GM06990 (cell line): Measurements from ENCODE around the gene RNF187.

Experiments used
- DNase-seq: peaks from one replicate; pipeline ENCODE4 v3.0.0-alpha.2; 2011; ENCODE audit not compliant: insufficient read length; ENCODE audit errors: extremely low read depth
- H3K27me3 ChIP-seq: replicated peaks from 2 replicates; pipeline ENCODE4 v1.6.0; 2011; ENCODE audit warnings: low read length; ENCODE audit not compliant: control insufficient read depth, insufficient read depth
- H3K36me3 ChIP-seq: 2 replicates; pipeline ENCODE4 v1.5.1; 2011; ENCODE audit warnings: low read length; ENCODE audit not compliant: control insufficient read depth, insufficient read depth
- H3K4me3 ChIP-seq: replicated peaks from 2 replicates; pipeline ENCODE4 v1.5.1; 2011; ENCODE audit warnings: low read depth, mild to moderate bottlenecking, control low read depth, low read length
- TF ChIP-seq, protein P1 (sequence below): IDR thresholded peaks from 2 replicates; pipeline ENCODE4 v1.5.1; 2011; ENCODE audit warnings: low read length, control low read depth, mild to moderate bottlenecking, inconsistent platforms; ENCODE audit not compliant: insufficient read depth, poor library complexity, severe bottlenecking

RNF187 gene

DNA sequence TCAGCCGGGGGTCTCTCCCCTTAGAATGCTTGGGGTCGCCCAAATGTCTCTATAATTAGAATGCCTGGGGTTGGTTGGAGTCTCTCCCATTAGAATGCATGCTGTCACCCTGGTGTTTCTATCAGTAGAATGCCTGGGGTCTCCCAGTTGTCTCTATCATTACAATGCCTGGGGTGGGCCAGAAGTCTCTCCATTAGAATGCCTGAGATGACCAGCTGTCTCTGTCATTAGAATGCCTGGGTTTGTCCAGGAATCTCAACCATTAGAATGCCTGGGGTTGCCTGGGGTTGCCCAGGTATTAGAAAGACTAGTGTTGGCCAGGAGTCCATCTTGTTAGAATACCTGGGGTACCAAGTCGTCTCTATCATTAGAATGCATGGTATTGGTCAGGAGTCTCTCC lies 51.6 kb downstream of the RNF187 start:
- Histone ChIP-seq H3K27me3 (no peaks in the 10 kb centered on the region), H3K36me3 (no peaks in the 10 kb centered on the region), H3K4me3 (no peak overlapping the region)
- no peak for DNase-seq
- TF ChIP-seq, protein P1, sequence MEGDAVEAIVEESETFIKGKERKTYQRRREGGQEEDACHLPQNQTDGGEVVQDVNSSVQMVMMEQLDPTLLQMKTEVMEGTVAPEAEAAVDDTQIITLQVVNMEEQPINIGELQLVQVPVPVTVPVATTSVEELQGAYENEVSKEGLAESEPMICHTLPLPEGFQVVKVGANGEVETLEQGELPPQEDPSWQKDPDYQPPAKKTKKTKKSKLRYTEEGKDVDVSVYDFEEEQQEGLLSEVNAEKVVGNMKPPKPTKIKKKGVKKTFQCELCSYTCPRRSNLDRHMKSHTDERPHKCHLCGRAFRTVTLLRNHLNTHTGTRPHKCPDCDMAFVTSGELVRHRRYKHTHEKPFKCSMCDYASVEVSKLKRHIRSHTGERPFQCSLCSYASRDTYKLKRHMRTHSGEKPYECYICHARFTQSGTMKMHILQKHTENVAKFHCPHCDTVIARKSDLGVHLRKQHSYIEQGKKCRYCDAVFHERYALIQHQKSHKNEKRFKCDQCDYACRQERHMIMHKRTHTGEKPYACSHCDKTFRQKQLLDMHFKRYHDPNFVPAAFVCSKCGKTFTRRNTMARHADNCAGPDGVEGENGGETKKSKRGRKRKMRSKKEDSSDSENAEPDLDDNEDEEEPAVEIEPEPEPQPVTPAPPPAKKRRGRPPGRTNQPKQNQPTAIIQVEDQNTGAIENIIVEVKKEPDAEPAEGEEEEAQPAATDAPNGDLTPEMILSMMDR, result no peak

DNA sequence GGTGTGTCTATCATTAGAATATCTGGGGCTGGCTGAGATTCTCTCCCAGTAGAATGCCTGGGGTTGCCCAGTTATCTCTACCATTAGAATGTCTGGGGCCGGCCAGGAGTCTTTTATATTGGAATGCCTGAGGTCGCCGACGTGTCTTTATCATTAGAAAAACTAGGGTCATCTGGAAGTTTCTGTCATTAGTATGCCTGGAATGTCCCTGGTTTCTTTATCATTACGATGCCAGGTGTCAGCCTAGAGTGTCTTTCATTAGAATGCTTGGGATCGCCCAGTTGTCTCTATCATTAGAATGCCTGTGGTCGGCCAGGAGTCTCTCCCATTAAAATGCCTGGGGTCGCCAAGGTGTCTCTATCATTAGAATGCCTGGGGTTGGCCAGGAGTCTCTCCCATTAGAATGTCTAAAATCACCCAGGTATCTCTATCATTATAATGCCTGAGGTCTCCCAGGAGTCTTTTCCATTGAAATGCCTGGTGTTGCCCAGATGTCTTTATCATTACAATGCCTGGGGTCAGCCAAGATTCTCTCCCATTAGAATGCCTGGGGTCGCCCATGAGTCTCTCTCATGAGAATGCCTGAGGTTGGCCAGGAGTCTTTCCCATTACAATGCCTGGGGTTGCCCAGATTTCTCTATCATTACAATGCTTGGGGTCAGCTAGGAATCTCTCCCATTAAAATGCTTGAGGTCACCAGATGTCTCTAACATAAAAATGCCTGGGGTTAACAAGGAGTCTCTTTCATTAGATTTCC lies 53.2 kb downstream of the RNF187 start:
- TF ChIP-seq, protein P1, result no peak
- Histone ChIP-seq H3K36me3 (no peaks in the 10 kb centered on the region), H3K27me3 (no peaks in the 10 kb centered on the region), H3K4me3 (no peak overlapping the region)
- no peak for DNase-seq

DNA sequence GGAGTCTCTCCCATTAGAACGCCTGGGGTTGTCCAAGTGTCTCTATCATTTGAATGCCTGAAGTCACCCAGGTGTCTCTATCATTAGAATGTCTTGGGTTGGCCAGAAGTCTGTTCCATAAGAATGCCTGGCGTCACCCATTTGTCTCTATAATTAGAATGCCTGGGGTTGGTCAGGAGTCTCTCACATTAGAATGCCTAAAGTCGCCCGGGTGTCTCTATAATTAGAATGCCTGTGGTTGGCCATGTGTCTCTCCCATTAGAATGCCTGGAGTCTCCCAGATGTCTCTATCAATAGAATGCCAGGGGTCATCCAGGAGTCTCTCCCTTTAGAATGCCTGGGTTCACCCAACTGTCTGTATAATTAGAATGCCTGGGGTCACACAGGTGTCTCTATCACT lies 54.5 kb downstream of the RNF187 start:
- Histone ChIP-seq H3K4me3 (no peak overlapping the region), H3K36me3 (no peaks in the 10 kb centered on the region), H3K27me3 (no peaks in the 10 kb centered on the region)
- no peak for DNase-seq
- TF ChIP-seq, protein P1, result no peak

DNA sequence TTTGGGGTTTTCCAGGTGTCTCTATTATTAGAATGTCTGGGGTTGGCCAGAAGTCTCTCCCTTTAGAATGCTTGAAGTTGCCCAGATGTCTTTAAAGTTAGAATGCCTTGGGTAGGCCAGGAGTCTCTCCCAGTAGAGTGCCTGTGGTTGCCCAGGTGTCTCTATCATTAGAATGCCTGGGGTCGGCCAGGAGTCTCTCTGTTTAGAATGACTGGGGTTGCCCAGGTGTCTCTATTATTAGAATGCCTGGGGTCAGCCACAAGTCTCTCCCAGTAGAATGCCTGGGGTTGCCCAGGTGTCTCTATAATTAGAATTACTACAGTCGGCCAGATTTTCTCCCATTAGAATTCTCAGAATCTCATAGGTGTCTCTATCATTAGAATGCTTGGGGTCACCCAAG lies 55.2 kb downstream of the RNF187 start:
- Histone ChIP-seq H3K27me3 (no peaks in the 10 kb centered on the region), H3K36me3 (no peaks in the 10 kb centered on the region), H3K4me3 (no peak overlapping the region)
- DNase-seq, result no peak
- TF ChIP-seq, protein P1, result no peak

DNA sequence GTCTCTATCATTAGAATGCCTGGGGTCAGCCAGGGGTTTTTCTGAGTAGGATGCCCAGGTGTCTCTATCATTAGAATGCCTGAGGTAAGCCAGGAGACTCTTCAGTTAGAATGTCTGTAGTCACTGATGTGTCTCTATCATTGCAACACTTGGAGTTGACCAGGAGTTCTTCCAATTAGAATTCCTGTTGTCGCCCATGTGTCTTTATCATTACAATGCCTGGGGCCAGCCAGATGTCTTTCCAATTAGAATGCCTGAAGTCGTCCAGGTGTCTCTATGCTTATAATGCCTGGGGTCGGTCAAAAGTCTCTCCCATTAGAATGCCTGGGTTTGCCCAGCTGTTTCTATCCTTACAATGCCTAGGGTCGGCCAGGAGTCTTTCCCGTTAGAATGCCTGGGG lies 55.8 kb downstream of the RNF187 start:
- Histone ChIP-seq H3K27me3 (no peaks in the 10 kb centered on the region), H3K36me3 (no peaks in the 10 kb centered on the region), H3K4me3 (no peak overlapping the region)
- no peak for DNase-seq
- TF ChIP-seq, protein P1, result no peak

DNA sequence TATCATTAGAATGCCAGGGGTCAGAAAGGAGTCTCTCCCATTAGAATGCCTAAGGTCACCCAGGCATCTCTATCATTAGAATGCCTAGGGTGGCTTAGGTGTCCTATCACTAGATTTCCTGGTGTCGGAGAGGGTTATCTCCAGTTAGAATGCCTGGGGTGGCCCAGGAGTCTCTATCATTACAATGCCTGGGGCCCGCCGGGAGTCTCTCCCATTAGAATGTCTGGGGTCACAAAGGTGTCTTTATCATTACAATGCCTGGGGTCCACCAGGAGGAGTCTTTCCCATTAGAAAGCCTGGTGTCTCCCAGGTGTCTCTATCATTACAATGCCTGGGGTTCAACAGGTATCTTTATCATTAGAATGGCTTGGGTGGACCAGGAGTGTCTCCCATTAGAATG lies 56.2 kb downstream of the RNF187 start:
- Histone ChIP-seq H3K4me3 (no peak overlapping the region), H3K27me3 (no peaks in the 10 kb centered on the region), H3K36me3 (no peaks in the 10 kb centered on the region)
- no peak for DNase-seq
- TF ChIP-seq, protein P1, result no peak
